HCT116 (cell line): Measurements from ENCODE around the gene SLC27A3. TPM values are rescaled to one million over a fixed set of nuclear protein-coding genes. Genes with fewer than 3 reads are reported as not detected.

Source experiments
- ATAC-seq: fragments of 200-7000 bp; cut with Tn5 transposase; 2 replicates; pipeline ENCODE4 v1.9.1; 2020; ENCODE audit warnings: mild to moderate bottlenecking, moderate library complexity
- BruUV-seq: library from RNA; stranded (reverse); fragments of 400-500 nt; replicated peaks from 2 replicates; lab custom pipeline; 2021; lab: Mats Ljungman, UMichigan
- CTCF ChIA-PET: fragments of 300-600 bp; sonication (Branson Sonifier 250); formaldehyde crosslinking; loops from one replicate; lab custom pipeline; 2021; ENCODE audit warnings: antibody characterized with exemption; lab: Charles Lee
- POLR2A ChIA-PET: fragments of 300-600, 350-600 bp; sonication (Branson Sonifier 250); formaldehyde crosslinking; loops from one replicate; lab custom pipeline; 2021; ENCODE audit warnings: antibody characterized with exemption; lab: Charles Lee
- RAD21 ChIA-PET, 2 experiments: fragments of 300-600 bp; sonication (Branson Sonifier 250); formaldehyde crosslinking; loops; one replicate each; lab custom pipeline; 2023; ENCODE audit warnings: low total read pairs in 2 of 2; ENCODE audit not compliant: uncharacterized antibody in 2 of 2, unreplicated experiment in 2 of 2, low non-redundant PET in 1 of 2; lab: Charles Lee
- DNase-seq: peaks from one replicate; pipeline ENCODE4 v3.0.0-alpha.2; 2010; ENCODE audit warnings: low read depth, low spot score
- H2AFZ ChIP-seq: fragments of 200-600 bp; shearing (Covaris generic), sonication (generic); 2 replicates; pipeline ENCODE4 v1.6.1; 2017; ENCODE audit warnings: low read depth, mixed run types, mixed read lengths, antibody characterized with exemption, low read length; ENCODE audit not compliant: poor library complexity, severe bottlenecking
- H3K27ac ChIP-seq: 2 replicates; pipeline ENCODE4 v1.5.1; 2012; ENCODE audit warnings: low read depth, low read length
- H3K27me3 ChIP-seq: fragments of 200-600 bp; sonication (generic); 2 replicates; pipeline ENCODE4 v1.6.1; 2016; ENCODE audit warnings: mixed run types, low read length, mixed read lengths; ENCODE audit not compliant: insufficient read depth
- H3K36me3 ChIP-seq, 2 experiments: fragments of 200-500 bp in 1 of 2; fragments of 200-600 bp in 1 of 2; sonication (Bioruptor generic) in 1 of 2; sonication (generic) in 1 of 2; 2 replicates each; pipeline versions ENCODE4 v1.5.1 to v1.6.1; 2014 to 2016; ENCODE audit warnings: low read length in 2 of 2, inconsistent platforms in 1 of 2, mixed read lengths in 1 of 2, mixed run types in 1 of 2; ENCODE audit not compliant: insufficient read depth in 2 of 2, control insufficient read depth in 1 of 2
- H3K4me1 ChIP-seq, 2 experiments: fragments of 200-600 bp in 1 of 2; sonication (generic) in 1 of 2; 2 replicates each; pipeline versions ENCODE4 v1.5.1 to v1.6.1; 2012 to 2017; ENCODE audit warnings: low read length in 2 of 2, inconsistent platforms in 1 of 2, mild to moderate bottlenecking in 1 of 2, mixed read lengths in 1 of 2, mixed run types in 1 of 2, moderate library complexity in 1 of 2; ENCODE audit not compliant: insufficient read depth in 2 of 2, control insufficient read depth in 1 of 2
- H3K4me2 ChIP-seq: fragments of 200-600 bp; sonication (generic); 2 replicates; pipeline ENCODE4 v1.6.1; 2017; ENCODE audit warnings: mixed run types, low read length, mixed read lengths
- H3K4me3 ChIP-seq, 2 experiments: fragments of 200-600 bp in 1 of 2; sonication (generic) in 1 of 2; replicated peaks in 1 of 2; 2 replicates each; pipeline ENCODE4 v1.5.1; 2011 to 2016; ENCODE audit warnings: low read length in 2 of 2, control low read depth in 1 of 2, low read depth in 1 of 2, mild to moderate bottlenecking in 1 of 2, mixed read lengths in 1 of 2, mixed run types in 1 of 2
- H3K79me2 ChIP-seq: fragments of 200-600 bp; sonication (generic); 2 replicates; pipeline ENCODE4 v1.6.1; 2017; ENCODE audit warnings: mild to moderate bottlenecking, mixed run types, low read length, moderate library complexity, mixed read lengths; ENCODE audit not compliant: insufficient read depth
- H3K9ac ChIP-seq: fragments of 200-600 bp; sonication (generic); 2 replicates; pipeline ENCODE4 v1.6.1; 2016; ENCODE audit warnings: low read length, mixed read lengths
- H3K9me2 ChIP-seq: fragments of 200-600 bp; sonication (generic), shearing (Covaris generic); 2 replicates; pipeline ENCODE4 v1.6.1; 2017; ENCODE audit warnings: mixed run types, mild to moderate bottlenecking, moderate library complexity; ENCODE audit not compliant: insufficient read depth
- H3K9me3 ChIP-seq, 2 experiments: fragments of 200-500 bp in 1 of 2; fragments of 200-600 bp in 1 of 2; sonication (Bioruptor generic) in 1 of 2; sonication (generic) in 1 of 2; 2 replicates each; pipeline ENCODE4 v1.6.1; 2014 to 2017; ENCODE audit warnings: low read length in 2 of 2, mixed read lengths in 2 of 2, inconsistent platforms in 1 of 2, low read depth in 1 of 2, mild to moderate bottlenecking in 1 of 2, mixed run types in 1 of 2, moderate library complexity in 1 of 2; ENCODE audit not compliant: control insufficient read depth in 1 of 2, insufficient read depth in 1 of 2
- H4K20me1 ChIP-seq: fragments of 200-600 bp; sonication (generic), shearing (Covaris generic); 2 replicates; pipeline ENCODE4 v1.6.1; 2017; ENCODE audit warnings: mixed run types, mild to moderate bottlenecking, moderate library complexity; ENCODE audit not compliant: insufficient read depth
- CBX3 ChIP-seq: IDR thresholded peaks from 2 replicates; pipeline ENCODE4 v1.6.1; 2012; ENCODE audit warnings: low read depth
- CEBPB ChIP-seq: IDR thresholded peaks from 2 replicates; pipeline ENCODE4 v1.6.1; 2012; ENCODE audit warnings: low read depth
- ELF1 ChIP-seq: IDR thresholded peaks from 2 replicates; pipeline ENCODE4 v1.6.1; 2012; ENCODE audit warnings: low read depth, borderline replicate concordance
- SRF ChIP-seq: IDR thresholded peaks from 2 replicates; pipeline ENCODE4 v1.6.1; 2012; ENCODE audit warnings: low read depth
- TCF7L2 ChIP-seq: IDR thresholded peaks from 2 replicates; pipeline ENCODE4 v1.7.0; 2011; ENCODE audit warnings: borderline replicate concordance, inconsistent platforms; ENCODE audit not compliant: insufficient read depth, insufficient read length; ENCODE audit errors: extremely low read depth
- YY1 ChIP-seq: IDR thresholded peaks from 2 replicates; pipeline ENCODE4 v1.6.1; 2011; ENCODE audit warnings: low read length, low read depth, moderate library complexity, mild to moderate bottlenecking; ENCODE audit not compliant: insufficient replicate concordance; ENCODE audit errors: extremely low read depth
- ZNF274 ChIP-seq: fragments of 200-500 bp; sonication (Bioruptor generic); IDR thresholded peaks from 2 replicates; pipeline ENCODE4 v1.6.1; 2014; ENCODE audit warnings: mild to moderate bottlenecking, low read depth, low read length, inconsistent platforms
- intact Hi-C: fragments of 100-400 bp; cut with micrococcal nuclease; formaldehyde crosslinking; loops from 2 replicates; pipeline ENCODE4 v1.10.0; 2022
- total RNA-seq: library from RNA; stranded (reverse); gene quantifications from one replicate; pipeline ENCODE4 v1.2.1, GENCODE V29; 2021; ENCODE audit not compliant: unreplicated experiment
- TF ChIP-seq, protein P1 (sequence below): IDR thresholded peaks from 2 replicates; pipeline ENCODE4 v1.6.1; 2011; ENCODE audit warnings: mild to moderate bottlenecking, low read length, moderate library complexity; ENCODE audit not compliant: insufficient replicate concordance; ENCODE audit errors: extremely low read depth
- TF ChIP-seq, protein P2 (sequence below), 3 experiments: fragments of 200-600 bp in 1 of 3; sonication (generic) in 1 of 3; IDR thresholded peaks in 2 of 3; conservative IDR thresholded peaks in 1 of 3; 2 replicates each; pipeline ENCODE4 v1.5.1; 2012 to 2017; ENCODE audit warnings: low read depth in 2 of 3, low read length in 2 of 3, antibody characterized with exemption in 1 of 3, borderline replicate concordance in 1 of 3, control low read depth in 1 of 3, mild to moderate bottlenecking in 1 of 3, mixed read lengths in 1 of 3, mixed run types in 1 of 3, moderate library complexity in 1 of 3; ENCODE audit not compliant: insufficient read depth in 1 of 3

Gene SLC27A3
- total RNA-seq, 1 experiment from 2014 or later = 14.3 TPM

DNA sequence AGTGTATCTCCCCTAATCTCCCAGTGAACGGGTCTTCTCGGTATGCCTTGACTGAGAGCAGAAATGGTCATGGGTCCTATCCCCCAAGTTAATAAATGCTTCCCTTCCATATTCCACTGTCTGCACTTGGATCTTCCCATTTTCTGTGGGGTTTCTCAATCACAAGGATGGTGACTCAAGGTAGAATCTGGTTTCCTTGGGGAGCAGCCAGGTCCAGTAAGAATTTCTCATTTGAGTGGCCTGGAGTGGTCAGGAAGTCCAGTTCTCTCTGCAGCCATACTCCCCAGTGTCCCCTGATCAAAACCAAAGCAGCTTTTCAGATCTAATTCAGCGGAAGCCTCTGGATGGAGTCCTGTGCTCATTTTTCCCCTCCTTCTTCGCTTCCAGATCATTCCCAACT, 14.8 kb upstream of the SLC27A3 start:
- no peaks in the 10 kb centered on the region for H3K79me2 ChIP-seq
- DNase-seq (no peak), ATAC-seq (no peak)
- ChIA-PET CTCF (no interaction called here), RAD21 (no interaction called here), POLR2A (interaction anchor here (0.7 kb wide), 1 partner anchor 17 kb away, joined by 3 read pairs; no protein-coding TSS in a partner anchor)
- H2AFZ ChIP-seq = no peak overlapping the region
- intact Hi-C loops = no loop called here
- H3K4me2 ChIP-seq = no peak overlapping the region
- H3K27ac ChIP-seq = no peak overlapping the region
- H3K27me3 ChIP-seq = no peaks in the 10 kb centered on the region
- peaks cover 32 to 37% of the 10 kb centered on the region in 2 experiments for H3K36me3 ChIP-seq
- no peaks in the 10 kb centered on the region for H3K9me2 ChIP-seq
- no peaks in the 10 kb centered on the region for H4K20me1 ChIP-seq
- H3K4me1 ChIP-seq = no peaks in the 10 kb centered on the region
- no peaks in the 10 kb centered on the region for H3K9me3 ChIP-seq
- BruUV-seq = no TSS peak
- H3K9ac ChIP-seq = no peak overlapping the region
- TF ChIP-seq ZNF274 = no peak
- no peak for TF ChIP-seq CEBPB
- TF ChIP-seq SRF = no peak
- no peak overlapping the region for H3K4me3 ChIP-seq

DNA sequence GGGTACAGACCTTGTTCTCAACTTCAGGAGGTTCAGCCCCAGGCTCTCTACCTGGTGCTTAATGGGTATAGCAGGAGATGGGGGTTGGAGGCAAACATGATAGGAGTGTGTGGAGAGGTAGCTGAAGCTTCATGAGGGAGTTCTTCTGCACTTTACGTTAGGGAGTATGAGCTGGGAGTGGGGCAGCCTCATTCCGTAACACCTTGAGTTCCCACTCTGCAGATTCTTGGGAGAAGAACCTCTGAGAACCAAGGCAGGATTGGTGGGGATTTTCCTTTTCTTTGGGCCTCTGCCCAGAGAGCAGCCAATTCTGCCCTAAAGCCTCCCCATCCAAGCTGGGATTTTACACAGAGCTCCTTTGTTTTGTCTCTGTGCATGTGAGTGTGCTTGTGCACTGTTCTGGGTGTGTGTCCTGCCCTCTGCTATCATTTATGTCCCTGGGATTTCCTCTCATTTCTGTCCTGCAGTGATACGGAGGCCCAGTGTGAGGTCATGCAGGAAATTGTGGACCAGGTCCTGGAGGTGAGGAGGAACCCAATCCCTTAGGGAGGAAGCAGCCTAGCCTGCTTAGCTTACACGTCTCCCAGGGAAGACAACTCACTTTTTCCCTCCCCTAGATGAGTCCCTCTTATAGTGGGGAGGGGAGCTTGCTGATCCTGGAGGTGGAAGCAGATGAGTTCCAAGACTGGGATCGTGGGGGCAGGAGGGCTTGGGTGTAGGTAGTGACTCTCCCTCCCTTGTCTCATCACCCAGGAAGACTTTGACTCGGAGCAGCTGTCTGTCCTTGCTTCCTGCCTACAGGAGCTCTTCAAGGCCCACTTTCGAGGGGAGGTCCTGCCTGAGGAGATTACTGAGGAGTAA, 11.6 kb upstream of the SLC27A3 start:
- intact Hi-C loops = no loop called here
- Histone ChIP-seq H3K4me3 (no peak overlapping the region), H3K9ac (no peak overlapping the region), H3K27ac (no peak overlapping the region), H2AFZ (no peak overlapping the region), H3K4me2 (no peak overlapping the region), H3K9me3 (no peaks in the 10 kb centered on the region), H3K4me1 (no peaks in the 10 kb centered on the region), H3K36me3 (peaks cover 40 to 44% of the 10 kb centered on the region in 2 experiments), H4K20me1 (no peaks in the 10 kb centered on the region), H3K79me2 (no peaks in the 10 kb centered on the region), H3K27me3 (no peaks in the 10 kb centered on the region), H3K9me2 (no peaks in the 10 kb centered on the region)
- ChIA-PET RAD21 (no interaction called here), CTCF (no interaction called here), POLR2A (no interaction called here)
- ATAC-seq = no peak
- no peak for DNase-seq
- BruUV-seq = no TSS peak
- TF ChIP-seq YY1 = no peak
- no peak for TF ChIP-seq CBX3
- no peak for TF ChIP-seq TCF7L2
- TF ChIP-seq, protein P1, sequence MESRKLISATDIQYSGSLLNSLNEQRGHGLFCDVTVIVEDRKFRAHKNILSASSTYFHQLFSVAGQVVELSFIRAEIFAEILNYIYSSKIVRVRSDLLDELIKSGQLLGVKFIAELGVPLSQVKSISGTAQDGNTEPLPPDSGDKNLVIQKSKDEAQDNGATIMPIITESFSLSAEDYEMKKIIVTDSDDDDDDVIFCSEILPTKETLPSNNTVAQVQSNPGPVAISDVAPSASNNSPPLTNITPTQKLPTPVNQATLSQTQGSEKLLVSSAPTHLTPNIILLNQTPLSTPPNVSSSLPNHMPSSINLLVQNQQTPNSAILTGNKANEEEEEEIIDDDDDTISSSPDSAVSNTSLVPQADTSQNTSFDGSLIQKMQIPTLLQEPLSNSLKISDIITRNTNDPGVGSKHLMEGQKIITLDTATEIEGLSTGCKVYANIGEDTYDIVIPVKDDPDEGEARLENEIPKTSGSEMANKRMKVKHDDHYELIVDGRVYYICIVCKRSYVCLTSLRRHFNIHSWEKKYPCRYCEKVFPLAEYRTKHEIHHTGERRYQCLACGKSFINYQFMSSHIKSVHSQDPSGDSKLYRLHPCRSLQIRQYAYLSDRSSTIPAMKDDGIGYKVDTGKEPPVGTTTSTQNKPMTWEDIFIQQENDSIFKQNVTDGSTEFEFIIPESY = no peak
- no peak for TF ChIP-seq CEBPB
- no peak for TF ChIP-seq ELF1
- TF ChIP-seq, protein P2, sequence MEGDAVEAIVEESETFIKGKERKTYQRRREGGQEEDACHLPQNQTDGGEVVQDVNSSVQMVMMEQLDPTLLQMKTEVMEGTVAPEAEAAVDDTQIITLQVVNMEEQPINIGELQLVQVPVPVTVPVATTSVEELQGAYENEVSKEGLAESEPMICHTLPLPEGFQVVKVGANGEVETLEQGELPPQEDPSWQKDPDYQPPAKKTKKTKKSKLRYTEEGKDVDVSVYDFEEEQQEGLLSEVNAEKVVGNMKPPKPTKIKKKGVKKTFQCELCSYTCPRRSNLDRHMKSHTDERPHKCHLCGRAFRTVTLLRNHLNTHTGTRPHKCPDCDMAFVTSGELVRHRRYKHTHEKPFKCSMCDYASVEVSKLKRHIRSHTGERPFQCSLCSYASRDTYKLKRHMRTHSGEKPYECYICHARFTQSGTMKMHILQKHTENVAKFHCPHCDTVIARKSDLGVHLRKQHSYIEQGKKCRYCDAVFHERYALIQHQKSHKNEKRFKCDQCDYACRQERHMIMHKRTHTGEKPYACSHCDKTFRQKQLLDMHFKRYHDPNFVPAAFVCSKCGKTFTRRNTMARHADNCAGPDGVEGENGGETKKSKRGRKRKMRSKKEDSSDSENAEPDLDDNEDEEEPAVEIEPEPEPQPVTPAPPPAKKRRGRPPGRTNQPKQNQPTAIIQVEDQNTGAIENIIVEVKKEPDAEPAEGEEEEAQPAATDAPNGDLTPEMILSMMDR (IDR thresholded peaks at IDR 0.05 in 2 of 3, conservative IDR thresholded peaks at IDR 0.05 in 1 of 3; ENCODE audit: borderline replicate concordance in 1 of 3, insufficient read depth in 1 of 3, low read depth in 2 of 3, low read length in 2 of 3) = no peak
